Mesodermal cell (in vitro differentiated cells): Measurements from ENCODE around the gene NDUFB10.
A peak's percentile ranks its signal among the peaks of the same experiment; 100 is the strongest.

Experiments
- H3K27ac ChIP-seq: 2 replicates; pipeline ENCODE4 v1.7.0; 2013; ENCODE audit warnings: mild to moderate bottlenecking, low read depth, low read length, moderate library complexity; ENCODE audit not compliant: severe bottlenecking
- H3K36me3 ChIP-seq: 2 replicates; pipeline ENCODE4 v1.7.1; 2013; ENCODE audit warnings: mild to moderate bottlenecking, low read length, moderate library complexity; ENCODE audit not compliant: control insufficient read depth, insufficient read depth
- H3K4me1 ChIP-seq: one replicate; pipeline ENCODE4 v1.7.1; 2013; ENCODE audit warnings: mild to moderate bottlenecking, low read length; ENCODE audit not compliant: insufficient read depth, control insufficient read depth, poor library complexity, severe bottlenecking
- H3K4me3 ChIP-seq: 2 replicates; pipeline ENCODE4 v1.7.0; 2013; ENCODE audit warnings: low read length, control low read depth, mild to moderate bottlenecking; ENCODE audit not compliant: insufficient read depth, poor library complexity, severe bottlenecking; ENCODE audit errors: extremely low read depth
- H3K9me3 ChIP-seq: 2 replicates; pipeline ENCODE4 v1.7.1; 2013; ENCODE audit warnings: mild to moderate bottlenecking, low read length, moderate library complexity; ENCODE audit not compliant: control insufficient read depth
- WGBS, 2 experiments: methylation state at CpG; one replicate each; pipeline ENCODE4 v1.1.5; 2013; ENCODE audit warnings: missing lambda C conversion rate in 2 of 2; ENCODE audit not compliant: insufficient coverage in 2 of 2; 5-methylcytosine and 5-hydroxymethylcytosine counted together

NDUFB10 gene

DNA sequence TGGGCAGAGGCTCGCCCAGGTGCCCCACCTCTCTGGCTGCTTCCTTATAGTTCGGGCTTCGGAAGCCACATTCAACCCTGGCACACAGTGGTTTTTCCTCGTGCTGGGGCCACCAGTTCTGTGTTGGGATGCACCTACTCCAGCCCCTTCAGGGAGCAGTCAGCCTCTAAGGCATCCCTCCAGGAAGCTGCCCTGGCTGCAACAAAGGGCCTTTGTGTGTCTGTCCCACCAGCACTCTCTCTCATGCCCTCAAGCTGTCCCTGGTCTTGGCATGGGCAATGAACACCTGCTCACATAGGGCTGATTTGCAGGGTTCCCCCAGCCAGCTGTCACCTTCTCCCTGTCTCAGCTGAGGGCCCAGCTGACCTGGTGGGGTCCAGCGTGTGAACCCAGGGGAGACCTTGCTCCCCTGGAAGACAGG lies 22.7 kb downstream of the NDUFB10 start:
- no peak overlapping the region for H3K4me3 ChIP-seq
- H3K9me3 ChIP-seq: no peaks in the 10 kb centered on the region
- WGBS, 2 experiments: 54 to 72% methylated on average over 4 of the region's 5 CpGs
- peaks cover 39% of the 10 kb centered on the region for H3K36me3 ChIP-seq
- peaks cover 15% of the 10 kb centered on the region for H3K4me1 ChIP-seq
- H3K27ac ChIP-seq: no peak overlapping the region

DNA sequence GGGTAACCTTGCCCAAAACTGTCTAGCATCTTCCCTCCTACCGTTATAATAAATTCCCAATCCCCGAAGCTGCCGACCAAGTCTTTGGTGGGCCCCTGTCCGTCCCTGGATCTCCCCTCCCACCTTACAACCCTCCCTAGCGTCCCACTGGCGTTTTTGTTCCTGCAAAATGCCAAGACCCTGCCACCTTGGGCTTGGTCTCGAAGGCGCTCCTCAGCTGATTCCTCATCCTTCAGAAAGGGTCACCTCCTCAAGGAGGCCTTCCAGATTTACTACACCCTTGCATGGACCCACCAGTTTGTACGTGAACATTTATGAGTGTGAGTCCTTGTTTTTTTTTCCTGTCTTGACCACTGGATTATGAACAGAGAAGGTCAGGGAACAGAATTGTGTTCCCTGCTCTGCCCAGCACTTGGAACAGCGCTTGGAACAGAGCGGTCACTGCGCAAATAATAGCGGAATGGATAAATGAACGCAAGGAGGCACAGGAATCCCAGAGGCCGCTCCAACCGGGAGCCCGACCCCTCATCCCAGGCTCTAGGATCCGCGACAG lies 23.7 kb downstream of the NDUFB10 start:
- Histone ChIP-seq H3K4me1 (peaks cover 15% of the 10 kb centered on the region), H3K36me3 (peaks cover 31% of the 10 kb centered on the region), H3K4me3 (peak overlapping the region; percentile 84), H3K9me3 (no peaks in the 10 kb centered on the region), H3K27ac (peak overlapping the region; percentile 96)
- WGBS, 2 experiments: 30 to 33% methylated on average over 19 of the region's 19 CpGs

DNA sequence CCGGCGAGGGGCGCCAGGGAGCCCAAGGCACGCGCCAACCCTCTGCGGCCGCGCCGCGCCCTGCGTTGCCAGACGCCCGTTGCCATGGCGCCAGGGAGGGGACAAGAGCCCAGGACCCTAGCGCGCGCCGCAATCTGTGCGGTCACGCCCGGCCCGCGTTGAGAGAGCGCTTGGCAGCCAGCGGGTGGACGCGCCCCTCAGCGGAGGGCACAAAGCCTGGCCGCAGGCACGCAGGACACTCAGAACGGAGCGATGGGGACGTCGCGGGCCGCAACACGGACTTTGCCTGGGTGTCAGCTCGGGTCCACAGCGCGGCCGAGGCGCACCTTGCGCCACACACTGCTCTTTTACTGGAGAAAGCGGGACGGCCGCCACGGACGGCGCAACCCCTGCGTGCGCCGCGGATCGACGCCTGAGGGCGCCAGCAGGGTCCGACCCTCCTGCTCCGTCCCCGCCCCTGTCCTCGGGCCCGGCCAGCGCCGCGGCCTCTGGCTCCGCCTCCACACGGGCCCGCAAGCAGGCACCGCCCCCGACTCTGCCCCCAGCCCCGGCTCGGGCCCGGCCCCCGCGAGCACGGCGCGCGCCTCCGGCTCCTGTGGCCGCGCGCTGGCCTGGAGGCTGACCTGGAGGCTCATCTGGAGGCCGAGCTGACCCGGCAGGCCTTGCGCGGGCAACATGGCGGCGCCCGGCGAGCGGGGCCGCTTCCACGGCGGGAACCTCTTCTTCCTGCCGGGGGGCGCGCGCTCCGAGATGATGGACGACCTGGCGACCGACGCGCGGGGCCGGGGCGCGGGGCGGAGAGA lies 24.4 kb downstream of the NDUFB10 start, which contains the start of gene GFER:
Gene GFER, plus strand, starts transcription at position 650 of the 803 bp plus-strand sequence. Its CDS starts 26 bp downstream, at position 676.
- Histone ChIP-seq H3K4me1 (peaks cover 15% of the 10 kb centered on the region), H3K36me3 (peaks cover 25% of the 10 kb centered on the region), H3K9me3 (no peaks in the 10 kb centered on the region), H3K4me3 (peak within 1 kb of the TSS; percentile 84), H3K27ac (peak within 1 kb of the TSS; percentile 96)
- 0% methylated on average over 89 to 99 of the region's 109 CpGs for WGBS, 2 experiments

DNA sequence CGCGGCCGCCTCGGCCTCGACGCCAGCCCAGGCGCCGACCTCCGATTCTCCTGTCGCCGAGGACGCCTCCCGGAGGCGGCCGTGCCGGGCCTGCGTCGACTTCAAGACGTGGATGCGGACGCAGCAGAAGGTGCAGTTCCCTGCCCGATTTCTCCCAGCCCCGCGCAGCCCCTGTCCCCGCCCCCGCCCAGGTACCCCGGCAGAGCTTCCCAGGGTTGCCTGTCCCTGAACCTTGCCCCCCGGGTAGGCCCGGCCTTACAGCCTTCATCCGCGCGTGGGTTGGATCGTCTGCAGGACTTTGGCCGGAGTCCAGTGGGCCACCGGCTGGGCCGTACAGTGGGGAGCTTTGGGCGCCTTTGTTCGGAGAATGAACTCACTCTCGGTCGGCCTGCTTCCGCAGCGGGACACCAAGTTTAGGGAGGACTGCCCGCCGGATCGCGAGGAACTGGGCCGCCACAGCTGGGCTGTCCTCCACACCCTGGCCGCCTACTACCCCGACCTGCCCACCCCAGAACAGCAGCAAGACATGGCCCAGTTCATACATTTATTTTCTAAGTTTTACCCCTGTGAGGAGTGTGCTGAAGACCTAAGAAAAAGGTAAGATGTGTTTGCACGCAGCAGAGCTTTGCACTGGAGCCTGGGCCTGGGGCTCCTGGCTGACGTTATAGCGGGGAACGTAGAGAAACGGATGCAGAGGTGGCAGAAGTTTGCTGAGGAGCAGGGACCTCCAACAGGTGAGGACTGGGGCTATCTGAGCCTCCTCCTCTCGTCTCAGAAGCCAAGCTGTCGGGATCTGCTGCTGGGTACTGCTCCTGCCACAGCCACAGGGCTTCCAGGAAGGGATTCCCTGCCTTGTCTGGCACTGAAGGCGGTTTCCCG lies 25.2 kb downstream of the NDUFB10 start:
- peaks cover 12% of the 10 kb centered on the region for H3K4me1 ChIP-seq
- H3K27ac ChIP-seq: peak overlapping the region; percentile 96
- no peaks in the 10 kb centered on the region for H3K9me3 ChIP-seq
- peaks cover 23% of the 10 kb centered on the region for H3K36me3 ChIP-seq
- WGBS, 2 experiments: 9 to 12% methylated on average over 47 to 50 of the region's 58 CpGs
- H3K4me3 ChIP-seq: peak overlapping the region; percentile 84

DNA sequence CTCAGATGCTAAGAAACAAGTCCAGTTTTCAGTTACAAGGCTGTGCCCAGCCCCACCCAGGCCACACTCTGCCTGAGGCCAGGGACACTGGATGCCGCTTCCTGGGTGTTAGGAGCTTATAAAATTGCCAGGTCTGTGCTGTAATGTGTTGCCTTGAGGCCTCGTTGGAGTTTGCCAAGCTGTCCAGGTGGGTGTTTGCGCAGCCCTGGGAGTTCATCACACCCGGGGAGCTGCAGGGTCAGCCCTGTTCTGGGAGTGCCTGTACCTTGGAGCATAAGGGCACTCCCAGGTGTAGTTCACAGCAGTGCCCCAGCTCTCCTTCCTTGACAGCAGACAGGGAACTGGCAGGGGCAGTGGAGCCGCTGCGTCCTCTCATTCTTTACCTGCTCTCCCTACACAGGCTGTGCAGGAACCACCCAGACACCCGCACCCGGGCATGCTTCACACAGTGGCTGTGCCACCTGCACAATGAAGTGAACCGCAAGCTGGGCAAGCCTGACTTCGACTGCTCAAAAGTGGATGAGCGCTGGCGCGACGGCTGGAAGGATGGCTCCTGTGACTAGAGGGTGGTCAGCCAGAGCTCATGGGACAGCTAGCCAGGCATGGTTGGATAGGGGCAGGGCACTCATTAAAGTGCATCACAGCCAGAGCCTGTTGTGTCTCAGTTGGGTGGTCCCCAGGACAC lies 26.3 kb downstream of the NDUFB10 start:
- Histone ChIP-seq H3K27ac (no peak overlapping the region), H3K36me3 (peaks cover 23% of the 10 kb centered on the region), H3K4me3 (peak overlapping the region; percentile 84), H3K4me1 (peaks cover 12% of the 10 kb centered on the region), H3K9me3 (no peaks in the 10 kb centered on the region)
- 94 to 97% methylated on average over 13 to 14 of the region's 14 CpGs for WGBS, 2 experiments

DNA sequence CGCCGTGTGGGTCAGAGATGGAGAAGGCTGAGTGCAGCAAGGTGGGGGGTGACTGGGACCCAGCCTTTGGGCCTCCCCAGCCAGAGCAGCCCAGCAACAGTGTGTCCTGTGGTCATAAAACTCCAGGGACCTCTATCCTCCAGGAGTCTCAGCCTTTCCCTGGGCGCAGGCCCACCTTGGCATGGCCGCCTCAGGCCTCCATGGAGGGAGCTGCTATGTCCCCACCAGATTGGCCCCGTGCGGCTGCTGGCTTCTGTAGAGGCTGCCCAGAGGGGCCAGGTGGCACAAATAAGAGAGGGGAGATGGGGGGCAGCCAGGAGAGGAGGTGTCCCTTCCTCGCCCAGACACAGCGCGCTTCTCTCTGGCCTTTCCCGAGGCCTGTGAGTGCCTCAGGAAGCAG lies 27.9 kb downstream of the NDUFB10 start:
- no peak overlapping the region for H3K4me3 ChIP-seq
- WGBS, 2 experiments: 95 to 96% methylated on average over 7 to 10 of the region's 10 CpGs
- H3K36me3 ChIP-seq: peaks cover 23% of the 10 kb centered on the region
- H3K9me3 ChIP-seq: no peaks in the 10 kb centered on the region
- H3K4me1 ChIP-seq: peaks cover 15% of the 10 kb centered on the region
- no peak overlapping the region for H3K27ac ChIP-seq

DNA sequence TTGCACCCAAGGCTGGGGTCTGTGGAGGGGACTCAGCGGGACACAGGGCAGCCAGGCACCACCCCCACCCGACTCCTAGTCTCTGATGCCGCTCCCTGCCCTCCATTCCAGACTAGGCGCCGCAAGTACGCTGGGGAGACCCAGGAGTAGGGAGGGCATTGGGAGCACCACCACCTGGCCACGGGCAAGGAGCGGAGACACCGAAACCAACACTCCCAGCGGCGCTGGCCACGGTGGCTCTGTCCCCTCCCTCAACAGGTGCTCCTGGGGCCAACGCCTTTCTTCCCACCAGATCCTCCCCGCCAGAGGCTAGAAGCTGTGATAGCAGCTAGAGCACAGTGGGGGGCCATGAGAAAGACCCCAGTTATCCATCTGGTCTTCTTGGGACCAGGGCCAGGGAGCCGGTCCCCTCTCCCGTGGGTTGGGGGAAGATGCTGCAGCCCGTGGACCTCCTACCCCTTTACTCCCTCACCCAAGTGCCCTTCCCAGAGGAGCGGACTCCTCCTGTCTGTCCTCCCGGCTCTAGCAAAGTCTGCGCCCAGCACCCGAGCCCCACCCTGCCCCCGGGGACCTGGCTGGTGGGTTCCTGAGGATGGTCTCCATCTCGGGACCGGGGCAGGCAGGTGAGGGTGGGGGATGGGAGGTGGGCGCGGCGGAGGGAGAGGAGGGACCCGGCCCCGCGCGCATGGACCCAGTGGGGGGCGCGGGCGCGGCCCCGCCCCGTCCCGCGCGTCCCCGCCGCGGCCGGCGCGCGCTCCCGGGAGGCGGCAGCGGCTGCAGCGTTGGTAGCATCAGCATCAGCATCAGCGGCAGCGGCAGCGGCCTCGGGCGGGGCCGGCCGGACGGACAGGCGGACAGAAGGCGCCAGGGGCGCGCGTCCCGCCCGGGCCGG lies 30.1 kb downstream of the NDUFB10 start, which contains the start of gene SYNGR3:
Gene SYNGR3, plus strand, starts transcription at position 762 of the 892 bp plus-strand sequence. CDS start 133 bp downstream, outside the sequence.
- WGBS, 2 experiments: 10 to 11% methylated on average over 45 to 52 of the region's 67 CpGs
- H3K9me3 ChIP-seq: no peaks in the 10 kb centered on the region
- peaks cover 15% of the 10 kb centered on the region for H3K4me1 ChIP-seq
- peaks cover 23% of the 10 kb centered on the region for H3K36me3 ChIP-seq
- H3K4me3 ChIP-seq: peak within 1 kb of the TSS; percentile 27
- no peak within 1 kb of the TSS for H3K27ac ChIP-seq

DNA sequence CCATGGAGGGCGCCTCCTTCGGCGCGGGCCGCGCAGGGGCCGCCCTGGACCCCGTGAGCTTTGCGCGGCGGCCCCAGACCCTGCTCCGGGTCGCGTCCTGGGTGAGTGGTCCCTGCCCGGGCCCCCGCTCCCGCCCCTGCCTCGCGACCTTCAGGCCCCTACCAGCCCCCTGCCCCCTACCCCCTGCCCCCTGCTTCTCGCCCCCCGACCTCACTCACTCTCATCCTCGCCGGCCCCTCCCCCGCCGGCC lies 30.7 kb downstream of the NDUFB10 start:
- no peaks in the 10 kb centered on the region for H3K9me3 ChIP-seq
- peak overlapping the region; percentile 27 for H3K4me3 ChIP-seq
- 0 to 3% methylated on average over 5 to 8 of the region's 25 CpGs for WGBS, 2 experiments
- H3K27ac ChIP-seq: no peak overlapping the region
- H3K36me3 ChIP-seq: peaks cover 24% of the 10 kb centered on the region
- H3K4me1 ChIP-seq: peaks cover 14% of the 10 kb centered on the region

DNA sequence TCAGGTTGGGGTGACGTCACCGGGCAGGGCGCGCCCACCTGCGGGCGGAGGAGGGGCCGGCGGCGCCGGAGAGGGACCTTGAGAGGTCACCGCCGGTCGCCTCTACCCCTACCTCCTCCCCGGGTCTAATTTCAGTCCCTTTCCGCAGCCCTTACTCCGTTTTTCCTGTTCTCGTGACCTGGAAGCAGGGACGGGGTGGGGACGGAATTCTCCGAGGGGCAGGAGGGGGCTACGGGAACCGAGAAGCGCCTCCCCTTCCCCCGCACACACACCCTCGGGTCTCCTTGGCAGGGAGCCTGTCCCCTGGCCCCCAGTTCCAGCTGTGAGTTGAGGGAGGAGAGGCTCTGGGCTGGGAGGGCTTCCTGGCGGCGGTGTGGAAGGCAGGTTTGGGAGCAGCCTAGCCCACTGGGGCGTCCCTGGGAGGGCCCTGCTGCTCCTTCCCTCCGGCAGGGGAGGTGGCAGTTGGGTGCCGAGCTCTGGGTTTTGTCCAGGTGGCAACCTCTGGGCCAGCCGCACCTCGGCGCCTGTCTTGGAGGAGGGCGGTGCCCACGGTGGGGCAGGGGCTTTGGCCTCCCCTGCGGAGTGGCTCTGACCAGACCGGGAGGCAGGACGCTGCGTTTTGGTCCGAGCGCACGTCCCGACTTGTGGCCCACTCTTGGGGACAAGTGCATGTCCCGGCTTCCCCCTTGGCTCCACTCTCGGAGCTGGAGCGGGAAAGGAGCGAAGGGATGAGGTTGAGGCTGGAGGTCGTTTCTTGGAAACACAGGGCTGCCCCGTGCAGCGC lies 31.2 kb downstream of the NDUFB10 start:
- Histone ChIP-seq H3K27ac (no peak overlapping the region), H3K36me3 (peaks cover 20% of the 10 kb centered on the region), H3K4me1 (peaks cover 8% of the 10 kb centered on the region), H3K4me3 (peak overlapping the region; percentile 27), H3K9me3 (no peaks in the 10 kb centered on the region)
- 3 to 4% methylated on average over 29 to 37 of the region's 50 CpGs for WGBS, 2 experiments
